IMR-90 (cell line): ENCODE measurements around the gene NPAS2. TPM values are rescaled to one million over a fixed set of nuclear protein-coding genes. Genes with fewer than 3 reads are reported as not detected.

Source experiments
- ATAC-seq: fragments of 200-7000 bp; cut with Tn5 transposase; 2 replicates; pipeline ENCODE4 v1.9.1; 2020; ENCODE audit warnings: low read depth, mild to moderate bottlenecking, moderate library complexity
- BruUV-seq: library from RNA; stranded (reverse); fragments of 400-500 nt; replicated peaks from 2 replicates; lab custom pipeline; 2021; lab: Mats Ljungman, UMichigan
- CTCF ChIA-PET: fragments of 300-600 bp; formaldehyde crosslinking; extraction: SDS; loops from one replicate; lab custom pipeline; 2021; ENCODE audit warnings: antibody characterized with exemption; lab: Yijun Ruan, JAX
- POLR2A ChIA-PET: fragments of 300-600 bp; sonication (Branson Sonifier 250); formaldehyde crosslinking; loops from one replicate; lab custom pipeline; 2022; ENCODE audit warnings: antibody characterized with exemption; ENCODE audit not compliant: unreplicated experiment; lab: Charles Lee
- DNase-seq: peaks from one replicate; pipeline ENCODE4 v3.0.0; 2013
- H2AFZ ChIP-seq: replicated peaks from 2 replicates; pipeline ENCODE3; 2013; ENCODE audit warnings: low read length, mild to moderate bottlenecking; ENCODE audit not compliant: poor library complexity
- H2AK5ac ChIP-seq: 2 replicates; pipeline ENCODE4 v1.6.1; 2013; ENCODE audit warnings: low read depth, low read length, inconsistent platforms
- H2AK9ac ChIP-seq: replicated peaks from 2 replicates; pipeline ENCODE3; 2013; ENCODE audit warnings: mild to moderate bottlenecking, low read depth, low read length, moderate library complexity; ENCODE audit not compliant: poor library complexity
- H2BK120ac ChIP-seq: 2 replicates; pipeline ENCODE4 v1.6.1; 2013; ENCODE audit warnings: low read depth, low read length, inconsistent platforms
- H2BK15ac ChIP-seq: 3 replicates; pipeline ENCODE4 v1.6.1; 2013; ENCODE audit warnings: low read depth, low read length, inconsistent platforms
- H2BK20ac ChIP-seq: 2 replicates; pipeline ENCODE4 v1.6.1; 2013; ENCODE audit warnings: low read depth, mild to moderate bottlenecking, inconsistent platforms, low read length, moderate library complexity
- H2BK5ac ChIP-seq: 2 replicates; pipeline ENCODE4 v1.6.1; 2013; ENCODE audit warnings: mild to moderate bottlenecking, low read depth, low read length, inconsistent platforms; ENCODE audit not compliant: poor library complexity, severe bottlenecking
- H3K14ac ChIP-seq: replicated peaks from 2 replicates; pipeline ENCODE4 v1.6.1; 2013; ENCODE audit warnings: low read depth, low read length, inconsistent platforms
- H3K18ac ChIP-seq: 2 replicates; pipeline ENCODE4 v1.6.1; 2013; ENCODE audit warnings: low read depth, low read length, control low read depth
- H3K23ac ChIP-seq: 2 replicates; pipeline ENCODE4 v1.6.1; 2013; ENCODE audit warnings: low read depth, low read length, inconsistent platforms
- H3K27ac ChIP-seq: 2 replicates; pipeline ENCODE4 v1.5.1; 2013; ENCODE audit warnings: mild to moderate bottlenecking, control low read depth, low read length; ENCODE audit not compliant: insufficient read depth
- H3K27me3 ChIP-seq: 2 replicates; pipeline ENCODE4 v1.6.1; 2013; ENCODE audit warnings: low read length; ENCODE audit not compliant: control insufficient read depth, insufficient read depth
- H3K36me3 ChIP-seq: 2 replicates; pipeline ENCODE4 v1.6.1; 2013; ENCODE audit warnings: low read length, mixed read lengths; ENCODE audit not compliant: control insufficient read depth, insufficient read depth
- H3K4ac ChIP-seq: 2 replicates; pipeline ENCODE4 v1.6.1; 2013; ENCODE audit warnings: low read depth, low read length, inconsistent platforms
- H3K4me1 ChIP-seq: 2 replicates; pipeline ENCODE4 v1.6.1; 2013; ENCODE audit warnings: low read length, mixed read lengths; ENCODE audit not compliant: control insufficient read depth, insufficient read depth
- H3K4me2 ChIP-seq: 2 replicates; pipeline ENCODE4 v1.6.1; 2013; ENCODE audit warnings: low read depth, mild to moderate bottlenecking, control low read depth, low read length, moderate library complexity
- H3K4me3 ChIP-seq: 2 replicates; pipeline ENCODE4 v1.5.1; 2013; ENCODE audit warnings: low read depth, mild to moderate bottlenecking, control low read depth, low read length, moderate library complexity; ENCODE audit not compliant: insufficient read depth
- H3K56ac ChIP-seq: 2 replicates; pipeline ENCODE4 v1.6.1; 2013; ENCODE audit warnings: low read length, inconsistent platforms; ENCODE audit not compliant: insufficient read depth; ENCODE audit errors: extremely low read depth
- H3K79me1 ChIP-seq, 2 experiments: 2 replicates each; pipeline ENCODE4 v1.6.1; 2013; ENCODE audit warnings: low read length in 2 of 2, inconsistent platforms in 1 of 2, low read depth in 1 of 2
- H3K9ac ChIP-seq: 2 replicates; pipeline ENCODE4 v1.6.1; 2013; ENCODE audit warnings: low read depth, low read length, control low read depth
- H3K9me1 ChIP-seq: 2 replicates; pipeline ENCODE4 v1.6.1; 2013; ENCODE audit warnings: low read length, inconsistent platforms; ENCODE audit not compliant: insufficient read depth
- H3K9me3 ChIP-seq: 2 replicates; pipeline ENCODE4 v1.6.1; 2013; ENCODE audit warnings: low read length; ENCODE audit not compliant: control insufficient read depth, insufficient read depth
- H4K20me1 ChIP-seq: 2 replicates; pipeline ENCODE4 v1.6.1; 2013; ENCODE audit warnings: low read length, inconsistent platforms; ENCODE audit not compliant: insufficient read depth
- H4K5ac ChIP-seq: 2 replicates; pipeline ENCODE4 v1.6.1; 2013; ENCODE audit warnings: mild to moderate bottlenecking, low read depth, low read length, control low read depth
- H4K8ac ChIP-seq, 2 experiments: 2 replicates each; pipeline ENCODE4 v1.6.1; 2013; ENCODE audit warnings: low read depth in 2 of 2, low read length in 2 of 2, control low read depth in 1 of 2, inconsistent platforms in 1 of 2
- H4K91ac ChIP-seq: 2 replicates; pipeline ENCODE4 v1.6.1; 2013; ENCODE audit warnings: low read depth, low read length, inconsistent platforms; ENCODE audit not compliant: insufficient read depth
- CHD1 ChIP-seq: IDR thresholded peaks from 2 replicates; pipeline ENCODE4 v1.6.1; 2012; ENCODE audit warnings: low read depth, low read length, improper control_type of control experiment
- ELK1 ChIP-seq: fragments of 150-350 bp; IDR thresholded peaks from 2 replicates; pipeline ENCODE4 v1.6.1; 2016; ENCODE audit warnings: low read depth, mild to moderate bottlenecking, low read length, moderate library complexity, borderline replicate concordance
- FOS ChIP-seq: fragments of 150-350 bp; IDR thresholded peaks from 2 replicates; pipeline ENCODE4 v1.6.1; 2016; ENCODE audit warnings: low read depth, low read length
- MAFK ChIP-seq: IDR thresholded peaks from 2 replicates; pipeline ENCODE4 v1.6.1; 2012; ENCODE audit warnings: low read depth, low read length, improper control_type of control experiment
- MAZ ChIP-seq: IDR thresholded peaks from 2 replicates; pipeline ENCODE4 v1.6.1; 2012; ENCODE audit warnings: low read depth, mild to moderate bottlenecking, low read length, improper control_type of control experiment, moderate library complexity, borderline replicate concordance
- NFE2L2 ChIP-seq: fragments of 150-350 bp; IDR thresholded peaks from 2 replicates; pipeline ENCODE4 v1.6.1; 2016; ENCODE audit warnings: low read depth, mild to moderate bottlenecking, low read length
- SMC3 ChIP-seq: fragments of 150-350 bp; IDR thresholded peaks from 2 replicates; pipeline ENCODE4 v1.6.1; 2016; ENCODE audit warnings: low read depth, mild to moderate bottlenecking, antibody characterized with exemption, low read length, moderate library complexity
- USF2 ChIP-seq: fragments of 150-350 bp; IDR thresholded peaks from 2 replicates; pipeline ENCODE4 v1.6.1; 2017; ENCODE audit warnings: mild to moderate bottlenecking, antibody characterized with exemption, low read length, low read depth
- WGBS, 2 experiments: methylation state at CpG; one replicate each; pipeline versions ENCODE4 v1.1.5 to v1.1.7; 2013; ENCODE audit warnings: missing lambda C conversion rate in 2 of 2; ENCODE audit not compliant: insufficient read length in 1 of 2; ENCODE audit errors: extremely low coverage in 2 of 2; 5-methylcytosine and 5-hydroxymethylcytosine counted together
- dilution Hi-C: fragments of 300-500 bp; cut with HindIII; formaldehyde crosslinking; loops from one replicate; pipeline ENCODE4 v1.14.3; 2018; ENCODE audit warnings: low sequenced_read_pairs; ENCODE audit not compliant: unreplicated experiment
- in situ Hi-C: fragments of 300-500 bp; cut with MboI; formaldehyde crosslinking; loops from 3 replicates; pipeline ENCODE4 v1.14.3; 2019; ENCODE audit warnings: low sequenced_read_pairs, inconsistent platforms, mixed read lengths
- intact Hi-C: fragments of 100-400 bp; cut with micrococcal nuclease; formaldehyde crosslinking; loops from 2 replicates; pipeline ENCODE4 v1.10.0; 2022
- polyA plus RNA-seq, 3 experiments: library from polyadenylated mRNA; depleted of rRNA; stranded (reverse); fragments of >200 nt; gene quantifications; 2 replicates each; pipeline ENCODE4 v1.2.3, GENCODE V29; 2012; ENCODE audit warnings: low replicate concordance in 1 of 3
- total RNA-seq: library from RNA; depleted of rRNA; stranded (reverse); fragments of >200 nt; gene quantifications from 2 replicates; pipeline ENCODE4 v1.2.3, GENCODE V29; 2012

The NPAS2 gene
- total and polyA plus RNA-seq, 2 of the 4 experiments (the other 2 are of a cell fraction) = 5.2 to 14.8 TPM

- TF ChIP-seq NFE2L2 = no peak
- no peak for TF ChIP-seq MAZ
- TF ChIP-seq SMC3 = no peak
- TF ChIP-seq USF2 = no peak
- no peak for TF ChIP-seq FOS
- no peak for TF ChIP-seq ELK1
- TF ChIP-seq CHD1 = no peak
- TF ChIP-seq MAFK = no peak
- H2BK20ac ChIP-seq = no peak overlapping the region
- no peak overlapping the region for H3K56ac ChIP-seq
- H3K4me1 ChIP-seq = no peaks in the 10 kb centered on the region
- no peak overlapping the region for H3K4me3 ChIP-seq
- H2AK5ac ChIP-seq = no peak overlapping the region
- H4K91ac ChIP-seq = no peak overlapping the region
- H2AFZ ChIP-seq = no peak overlapping the region
- no peaks in the 10 kb centered on the region for H3K27me3 ChIP-seq
- H3K36me3 ChIP-seq = peaks cover 5% of the 10 kb centered on the region
- H3K4ac ChIP-seq = no peak overlapping the region
- H2AK9ac ChIP-seq = no peak overlapping the region
- H3K14ac ChIP-seq = no peak overlapping the region
- no TSS peak for BruUV-seq
- no peak overlapping the region for H2BK120ac ChIP-seq
- no peak overlapping the region for H2BK15ac ChIP-seq
- ChIA-PET CTCF (interaction anchor here (0.6 kb wide), 1 partner anchor 998 kb away, joined by 4 read pairs; no protein-coding TSS in a partner anchor), POLR2A (interaction anchor here (0.6 kb wide), 1 partner anchor 156 kb away, joined by 3 read pairs; no protein-coding TSS in a partner anchor)
- 0 out of 2 replicates have a peak, but pooled peaks cover 2% of the 10 kb centered on the region for H3K9me1 ChIP-seq
- ATAC-seq = no peak
- intact Hi-C loops (loop anchor here (10.0 kb wide), 1 partner anchor 565 kb away; no protein-coding TSS in a partner anchor), in situ Hi-C loops (loop anchor here (5.0 kb wide), 2 partner anchors 257 to 382 kb away; no protein-coding TSS in a partner anchor), dilution Hi-C loops (no loop called here)
- H2BK5ac ChIP-seq = no peak overlapping the region
- no peak overlapping the region for H3K23ac ChIP-seq
- no peak overlapping the region for H4K8ac ChIP-seq
- WGBS, 2 experiments = 100% methylated on average over 2 of the region's 3 CpGs; no CpG with 5 or more reads in 1 of the 2 experiments
- DNase-seq = no peak
- no peaks in the 10 kb centered on the region; the same call in 1 of the 2 replicates for H4K20me1 ChIP-seq
- H3K18ac ChIP-seq = no peak overlapping the region
- no peaks in the 10 kb centered on the region for H3K79me1 ChIP-seq
- no peaks in the 10 kb centered on the region for H3K9me3 ChIP-seq
- no peak overlapping the region for H3K9ac ChIP-seq
- H3K4me2 ChIP-seq = no peak overlapping the region
- H4K5ac ChIP-seq = no peak overlapping the region
- no peak overlapping the region for H3K27ac ChIP-seq
Measured at GRCh38 chr2:100989666-100990065, 169.7 kb downstream of the NPAS2 start.
